Ishikawa (cell line): ENCODE data around the gene MAP2K4.

Experiments
- CEBPB ChIP-seq: IDR thresholded peaks from 2 replicates; pipeline ENCODE4 v1.6.1; 2012
- CREB1 ChIP-seq: IDR thresholded peaks from 2 replicates; pipeline ENCODE4 v1.6.1; 2012; ENCODE audit warnings: low read depth
- EGR1 ChIP-seq: IDR thresholded peaks from 2 replicates; pipeline ENCODE4 v1.6.1; 2012
- EP300 ChIP-seq: IDR thresholded peaks from 2 replicates; pipeline ENCODE4 v1.6.1; 2012; ENCODE audit warnings: borderline replicate concordance
- FOXM1 ChIP-seq: IDR thresholded peaks from 2 replicates; pipeline ENCODE4 v1.6.1; 2012; ENCODE audit warnings: low read depth, borderline replicate concordance
- MAX ChIP-seq: IDR thresholded peaks from 2 replicates; pipeline ENCODE4 v1.6.1; 2012
- NFIC ChIP-seq: IDR thresholded peaks from 2 replicates; pipeline ENCODE4 v1.6.1; 2012
- RAD21 ChIP-seq: IDR thresholded peaks from 2 replicates; pipeline ENCODE4 v1.6.1; 2012; ENCODE audit warnings: low read depth
- REST ChIP-seq: IDR thresholded peaks from 2 replicates; pipeline ENCODE4 v1.6.1; 2012; ENCODE audit warnings: low read depth, mild to moderate bottlenecking
- TAF1 ChIP-seq: IDR thresholded peaks from 2 replicates; pipeline ENCODE4 v1.6.1; 2012; ENCODE audit warnings: low read depth, mild to moderate bottlenecking
- TCF12 ChIP-seq: IDR thresholded peaks from 2 replicates; pipeline ENCODE4 v1.6.1; 2012; ENCODE audit warnings: low read depth
- TEAD4 ChIP-seq: IDR thresholded peaks from 2 replicates; pipeline ENCODE4 v1.6.1; 2012
- USF1 ChIP-seq: IDR thresholded peaks from 2 replicates; pipeline ENCODE4 v1.6.1; 2012
- YY1 ChIP-seq: IDR thresholded peaks from 2 replicates; pipeline ENCODE4 v1.6.1; 2012; ENCODE audit warnings: low read depth
- ZBTB7A ChIP-seq: IDR thresholded peaks from 2 replicates; pipeline ENCODE4 v1.6.1; 2012; ENCODE audit warnings: low read depth

The MAP2K4 gene

GRCh38 chr17:12140685-12141084 lies 120.0 kb downstream of the MAP2K4 start:
- no peak for TF ChIP-seq CEBPB
- no peak for TF ChIP-seq TAF1
- TF ChIP-seq EGR1: no peak
- no peak for TF ChIP-seq MAX
- TF ChIP-seq EP300: no peak
- TF ChIP-seq CREB1: no peak
- TF ChIP-seq NFIC: no peak
- no peak for TF ChIP-seq TCF12
- TF ChIP-seq REST: no peak
- TF ChIP-seq FOXM1: no peak
- TF ChIP-seq TEAD4: no peak
- no peak for TF ChIP-seq RAD21
- no peak for TF ChIP-seq USF1
- TF ChIP-seq YY1: no peak
- TF ChIP-seq ZBTB7A: no peak

GRCh38 chr17:12164085-12164484 lies 143.4 kb downstream of the MAP2K4 start:
- no peak for TF ChIP-seq CREB1
- no peak for TF ChIP-seq EGR1
- TF ChIP-seq EP300: no peak
- TF ChIP-seq CEBPB: no peak
- TF ChIP-seq TEAD4: no peak
- TF ChIP-seq REST: no peak
- no peak for TF ChIP-seq YY1
- TF ChIP-seq FOXM1: no peak

- TF ChIP-seq REST (no peak), FOXM1 (no peak), TEAD4 (no peak), EP300 (no peak), MAX (no peak), RAD21 (no peak), ZBTB7A (no peak), TAF1 (no peak), CREB1 (no peak), USF1 (no peak)
Observed at GRCh38 chr17:12178644-12179330, 158.1 kb downstream of the MAP2K4 start.

GRCh38 chr17:12180644-12181261 lies 160.1 kb downstream of the MAP2K4 start:
- TF ChIP-seq REST (no peak), NFIC (no peak), RAD21 (peak; percentile 70), TCF12 (no peak), TAF1 (no peak), ZBTB7A (no peak)
